HFF-Myc (cell line): ENCODE results near the gene ARID4B.
"Not testable (repeated sequence)": the region's sequence is repeated elsewhere in the genome, so short reads cannot be mapped to it uniquely, and the experiment has no call there.

Experiments
- DNase-seq: peaks from one replicate; pipeline ENCODE4 v3.0.0-alpha.2; 2011; ENCODE audit warnings: low read depth; ENCODE audit errors: extremely low read depth
- H3K4me3 ChIP-seq: replicated peaks from 2 replicates; pipeline ENCODE4 v1.5.1; 2011; ENCODE audit warnings: low read depth, mild to moderate bottlenecking, control low read depth, low read length
- TF ChIP-seq, protein P1 (sequence below): IDR thresholded peaks from 2 replicates; pipeline ENCODE4 v1.5.1; 2012; ENCODE audit warnings: mild to moderate bottlenecking, low read depth, low read length, control low read depth; ENCODE audit errors: missing control alignments

ARID4B gene

DNA sequence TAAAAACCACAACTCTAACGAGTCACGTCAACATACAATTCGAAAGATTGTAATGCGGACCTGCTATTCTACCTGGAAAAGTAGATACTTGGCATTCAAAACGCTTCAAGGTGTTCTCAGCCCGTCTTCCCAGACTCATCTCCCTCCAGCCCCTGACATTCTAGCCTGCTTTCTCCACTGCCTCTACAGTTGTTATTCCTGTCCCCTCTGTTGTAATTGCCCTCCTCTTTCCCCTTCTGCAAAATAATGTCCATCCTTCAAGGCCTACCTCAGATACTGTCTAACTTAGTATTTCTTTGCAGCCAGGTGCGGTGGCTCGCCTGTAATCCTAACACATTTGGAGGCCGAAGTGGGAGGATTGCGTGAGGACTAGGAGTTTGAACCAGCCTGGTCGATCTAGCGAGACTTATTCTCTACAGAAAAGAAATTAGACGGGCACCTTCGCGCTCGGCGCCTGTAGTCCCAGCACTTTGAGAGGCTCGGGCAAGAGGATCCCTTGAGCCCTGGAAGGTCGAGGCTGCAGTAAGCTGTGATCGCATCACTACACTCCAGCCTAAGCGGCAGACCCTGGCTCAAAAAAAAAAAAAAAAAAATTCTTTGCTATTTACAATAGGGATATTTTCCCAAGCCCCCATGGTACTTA lies 166.2 kb downstream of the ARID4B start:
- TF ChIP-seq, protein P1, sequence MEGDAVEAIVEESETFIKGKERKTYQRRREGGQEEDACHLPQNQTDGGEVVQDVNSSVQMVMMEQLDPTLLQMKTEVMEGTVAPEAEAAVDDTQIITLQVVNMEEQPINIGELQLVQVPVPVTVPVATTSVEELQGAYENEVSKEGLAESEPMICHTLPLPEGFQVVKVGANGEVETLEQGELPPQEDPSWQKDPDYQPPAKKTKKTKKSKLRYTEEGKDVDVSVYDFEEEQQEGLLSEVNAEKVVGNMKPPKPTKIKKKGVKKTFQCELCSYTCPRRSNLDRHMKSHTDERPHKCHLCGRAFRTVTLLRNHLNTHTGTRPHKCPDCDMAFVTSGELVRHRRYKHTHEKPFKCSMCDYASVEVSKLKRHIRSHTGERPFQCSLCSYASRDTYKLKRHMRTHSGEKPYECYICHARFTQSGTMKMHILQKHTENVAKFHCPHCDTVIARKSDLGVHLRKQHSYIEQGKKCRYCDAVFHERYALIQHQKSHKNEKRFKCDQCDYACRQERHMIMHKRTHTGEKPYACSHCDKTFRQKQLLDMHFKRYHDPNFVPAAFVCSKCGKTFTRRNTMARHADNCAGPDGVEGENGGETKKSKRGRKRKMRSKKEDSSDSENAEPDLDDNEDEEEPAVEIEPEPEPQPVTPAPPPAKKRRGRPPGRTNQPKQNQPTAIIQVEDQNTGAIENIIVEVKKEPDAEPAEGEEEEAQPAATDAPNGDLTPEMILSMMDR = no peak
- peak overlapping the region; percentile 79 for H3K4me3 ChIP-seq
- no peak for DNase-seq

DNA sequence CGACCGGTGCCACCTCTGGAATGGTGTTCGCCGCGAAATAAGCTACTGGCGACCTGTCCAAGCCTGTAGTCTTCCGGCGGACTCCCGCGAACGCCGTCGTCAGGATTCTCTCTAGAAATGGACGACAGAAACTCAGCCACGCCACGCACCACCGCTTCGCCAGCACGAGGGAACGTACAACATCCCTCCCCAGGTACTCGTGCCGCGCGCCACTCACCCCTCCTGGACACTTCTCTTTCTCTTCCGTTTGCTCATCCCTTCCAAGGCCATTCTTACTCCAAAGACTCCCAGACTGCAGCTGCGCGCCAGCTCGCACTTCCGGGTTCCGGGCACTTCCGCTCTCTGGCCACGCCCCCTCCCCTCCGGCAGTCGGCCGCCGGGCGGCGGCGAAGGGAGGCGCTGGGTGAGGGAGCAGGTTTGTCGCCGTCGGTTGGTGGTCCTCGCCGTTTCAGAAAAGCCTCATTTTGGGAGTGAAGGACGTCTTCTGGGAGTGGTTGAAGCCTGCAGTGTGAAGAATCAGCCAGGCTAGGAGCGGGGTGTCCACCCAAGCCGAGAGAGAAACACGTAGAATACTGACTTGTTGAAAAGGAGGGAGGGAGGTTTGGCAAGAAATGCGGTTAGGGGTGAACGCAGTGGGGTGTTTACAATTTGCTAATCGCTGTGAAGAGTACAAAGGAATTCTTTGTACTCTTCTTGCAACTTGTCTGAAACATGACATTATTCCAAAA lies 166.9 kb downstream of the ARID4B start, which contains the start of gene RBM34:
Gene RBM34, minus strand, starts transcription at position 294 of the 728 bp plus-strand sequence. Its CDS starts 24 bp downstream, at position 270.
- peak; percentile 51 for DNase-seq
- H3K4me3 ChIP-seq = peak within 1 kb of the TSS; percentile 79
- TF ChIP-seq, protein P1 = no peak

DNA sequence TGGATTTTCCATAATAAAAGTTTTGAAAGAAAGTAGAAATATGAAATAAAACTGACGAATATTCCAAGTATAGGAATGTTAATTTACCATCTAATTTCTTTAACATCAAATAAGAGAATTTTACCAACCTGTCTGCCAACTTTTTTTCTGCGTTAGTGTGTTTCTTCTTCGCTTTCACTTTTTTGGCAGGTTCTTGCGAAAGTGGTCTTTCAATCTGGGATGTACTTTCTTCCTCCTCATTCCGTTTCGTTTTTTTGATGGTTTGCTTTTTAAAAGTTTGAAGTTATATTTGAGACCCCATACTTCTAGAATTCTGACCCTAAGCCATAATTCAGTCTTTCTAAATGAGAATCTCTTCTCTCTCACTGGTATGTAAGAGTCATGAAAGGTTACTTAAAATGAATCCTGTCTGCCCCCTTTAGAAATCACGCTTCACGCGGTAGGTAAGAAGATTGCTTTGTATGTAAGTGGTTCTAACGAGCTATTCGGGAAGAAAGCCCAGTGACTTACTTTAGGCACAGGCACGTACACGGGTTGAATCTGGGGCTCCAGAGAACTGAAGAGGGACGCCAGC lies 167.5 kb downstream of the ARID4B start:
- TF ChIP-seq, protein P1 = no peak
- peak overlapping the region; percentile 79 for H3K4me3 ChIP-seq
- DNase-seq = peak; percentile 11

DNA sequence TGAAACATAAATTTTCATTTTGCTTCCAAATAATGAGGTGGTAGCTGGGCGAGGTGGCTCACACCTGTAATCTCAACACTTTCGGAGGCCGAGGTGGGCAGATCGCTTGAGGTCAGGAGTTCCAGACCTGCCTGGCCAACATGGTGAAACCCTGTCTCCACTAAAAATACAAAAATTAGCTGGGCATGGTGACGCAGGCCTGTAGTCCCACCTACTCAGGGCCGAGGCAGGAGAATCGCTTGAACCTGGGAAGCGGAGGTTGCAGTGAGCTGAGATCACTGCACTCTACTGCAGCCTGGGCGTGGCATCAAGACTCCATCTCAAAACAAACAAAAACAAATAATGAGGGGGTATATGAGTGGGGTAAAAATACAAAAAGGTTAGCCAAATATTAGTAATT lies 168.0 kb downstream of the ARID4B start:
- DNase-seq = not testable (repeated sequence)
- H3K4me3 ChIP-seq = peak overlapping the region; percentile 79

DNA sequence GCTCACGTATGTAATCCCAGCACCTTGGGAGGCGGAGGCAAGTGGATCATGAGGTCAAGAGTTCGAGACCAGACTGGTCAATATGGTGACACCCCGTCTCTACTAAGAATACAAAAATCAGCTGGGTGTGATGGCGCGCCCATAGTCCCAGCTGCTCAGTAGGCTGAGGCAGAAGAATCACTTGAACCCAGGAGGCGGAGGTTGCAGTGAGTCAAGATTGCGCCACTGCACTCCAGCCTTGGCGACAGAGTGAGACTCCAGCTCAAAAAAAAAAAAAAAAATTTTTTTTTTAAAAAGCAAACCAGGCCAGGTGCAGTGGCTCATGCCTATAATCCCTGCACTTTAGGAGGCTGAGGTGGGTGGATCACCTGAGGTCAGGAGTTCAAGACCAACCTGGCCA lies 168.7 kb downstream of the ARID4B start:
- not testable (repeated sequence) for H3K4me3 ChIP-seq, DNase-seq

DNA sequence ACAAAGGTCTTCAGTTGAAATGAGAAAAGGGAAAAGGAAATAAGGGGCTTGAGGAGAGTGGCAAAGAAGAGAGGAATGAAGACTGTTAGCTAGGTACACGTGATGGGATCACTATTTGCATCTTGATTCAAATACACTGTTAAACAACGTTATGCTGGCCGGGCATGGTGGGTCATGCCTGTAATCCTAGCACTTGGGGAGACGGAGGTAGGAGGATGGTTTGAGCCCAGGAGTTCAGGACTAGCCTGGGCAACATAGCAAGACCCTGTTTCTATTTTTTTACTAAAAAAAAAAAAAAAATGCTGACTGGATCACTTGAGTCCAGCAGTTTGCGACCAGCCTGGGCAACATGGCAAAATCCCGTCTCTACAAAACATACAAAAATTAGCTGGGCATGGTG lies 169.3 kb downstream of the ARID4B start:
- H3K4me3 ChIP-seq = no peak overlapping the region

DNA sequence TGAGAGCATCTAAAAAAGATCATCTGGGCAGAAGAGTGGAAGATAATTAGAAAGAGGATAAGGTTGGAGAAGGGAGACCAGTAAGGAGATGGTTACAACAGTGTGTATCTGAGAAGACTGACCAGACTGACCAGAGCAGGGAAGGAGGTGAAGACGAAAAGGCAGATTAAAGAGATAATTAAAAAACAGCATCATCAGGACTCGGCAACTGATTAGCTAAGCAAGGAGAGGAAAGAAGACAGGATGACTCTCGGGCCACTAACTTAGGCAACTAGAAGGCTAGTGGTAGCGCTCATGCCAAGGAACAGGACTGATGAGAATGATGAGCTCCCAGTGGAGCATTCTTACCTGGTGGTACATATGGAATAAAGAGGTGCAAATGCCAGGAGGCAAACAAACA lies 170.8 kb downstream of the ARID4B start:
- TF ChIP-seq, protein P1 = no peak
- no peak overlapping the region for H3K4me3 ChIP-seq
- no peak for DNase-seq

More for the DNA sequence above, 169.3 kb downstream of the ARID4B start:
- TF ChIP-seq, protein P1 = no peak
- no peak for DNase-seq
